Right lobe of liver (tissue), 4 donors: Measurements from ENCODE around the gene RADIL.

Experiments
- POLR2A ChIP-seq: fragments of 450-650 bp; IDR thresholded peaks from one replicate; pipeline ENCODE4 v1.6.1; 2017; ENCODE audit warnings: antibody characterized with exemption, mild to moderate bottlenecking
- TF ChIP-seq, protein P1 (sequence below), 4 donors: fragments of 200-600 bp in 3 of 4; fragments of 450-650 bp in 1 of 4; IDR thresholded peaks; one replicate each; pipeline versions ENCODE4 v1.5.1 to v1.8.0; 2016 to 2022; ENCODE audit warnings: antibody characterized with exemption in 4 of 4, mild to moderate bottlenecking in 2 of 4
- donor health status: DM: no; HTN: no; CAD: no.
- donor health status: DM: no; HTN: no; CAD: no.
- donor health status: DM: no; HTN: yes; CAD: no.

DNA sequence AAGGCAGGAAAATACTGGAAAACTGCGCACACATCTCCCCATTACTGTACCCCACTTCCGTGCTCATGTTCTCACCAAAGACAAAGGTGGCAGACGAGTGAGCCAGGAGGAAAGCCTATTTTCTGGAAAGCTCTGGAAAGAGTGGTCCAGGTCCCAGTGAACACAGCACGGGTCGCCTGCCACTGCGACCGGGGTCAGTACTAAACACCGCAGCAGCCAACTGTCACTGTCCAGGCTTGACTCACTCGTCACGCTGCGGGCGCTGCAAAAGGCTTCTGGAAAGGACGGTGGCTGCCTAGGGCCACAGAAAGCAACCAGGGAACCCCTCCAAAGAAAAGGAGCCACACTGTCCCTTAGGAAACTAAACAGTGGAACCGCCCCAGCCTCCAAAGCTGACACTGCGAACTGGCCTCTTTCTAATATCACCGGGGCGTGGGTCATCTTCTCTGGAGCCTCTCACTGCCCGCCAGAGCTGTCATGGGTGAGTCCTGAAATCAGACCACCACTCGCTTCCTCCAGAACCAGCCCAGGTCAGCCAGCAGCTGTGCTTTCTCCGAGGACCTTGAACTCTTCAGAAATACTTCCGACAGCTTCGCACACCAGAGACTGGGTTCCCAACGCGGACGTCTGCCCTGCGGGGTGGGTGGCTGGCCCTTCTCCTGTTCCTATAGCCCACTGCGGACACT lies 4.0 kb downstream of the RADIL start:
- TF ChIP-seq, protein P1, sequence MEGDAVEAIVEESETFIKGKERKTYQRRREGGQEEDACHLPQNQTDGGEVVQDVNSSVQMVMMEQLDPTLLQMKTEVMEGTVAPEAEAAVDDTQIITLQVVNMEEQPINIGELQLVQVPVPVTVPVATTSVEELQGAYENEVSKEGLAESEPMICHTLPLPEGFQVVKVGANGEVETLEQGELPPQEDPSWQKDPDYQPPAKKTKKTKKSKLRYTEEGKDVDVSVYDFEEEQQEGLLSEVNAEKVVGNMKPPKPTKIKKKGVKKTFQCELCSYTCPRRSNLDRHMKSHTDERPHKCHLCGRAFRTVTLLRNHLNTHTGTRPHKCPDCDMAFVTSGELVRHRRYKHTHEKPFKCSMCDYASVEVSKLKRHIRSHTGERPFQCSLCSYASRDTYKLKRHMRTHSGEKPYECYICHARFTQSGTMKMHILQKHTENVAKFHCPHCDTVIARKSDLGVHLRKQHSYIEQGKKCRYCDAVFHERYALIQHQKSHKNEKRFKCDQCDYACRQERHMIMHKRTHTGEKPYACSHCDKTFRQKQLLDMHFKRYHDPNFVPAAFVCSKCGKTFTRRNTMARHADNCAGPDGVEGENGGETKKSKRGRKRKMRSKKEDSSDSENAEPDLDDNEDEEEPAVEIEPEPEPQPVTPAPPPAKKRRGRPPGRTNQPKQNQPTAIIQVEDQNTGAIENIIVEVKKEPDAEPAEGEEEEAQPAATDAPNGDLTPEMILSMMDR (IDR thresholded peaks at IDR 0.05) = no peak
- TF ChIP-seq POLR2A = no peak
